ENCODE results near the gene IL1A. TPM values are rescaled to one million over a fixed set of nuclear protein-coding genes. Genes with fewer than 3 reads are reported as not detected.

The IL1A gene
- total RNA-seq, 2 donors from 2014 or later, result 0.73 to 1.0 TPM

DNA sequence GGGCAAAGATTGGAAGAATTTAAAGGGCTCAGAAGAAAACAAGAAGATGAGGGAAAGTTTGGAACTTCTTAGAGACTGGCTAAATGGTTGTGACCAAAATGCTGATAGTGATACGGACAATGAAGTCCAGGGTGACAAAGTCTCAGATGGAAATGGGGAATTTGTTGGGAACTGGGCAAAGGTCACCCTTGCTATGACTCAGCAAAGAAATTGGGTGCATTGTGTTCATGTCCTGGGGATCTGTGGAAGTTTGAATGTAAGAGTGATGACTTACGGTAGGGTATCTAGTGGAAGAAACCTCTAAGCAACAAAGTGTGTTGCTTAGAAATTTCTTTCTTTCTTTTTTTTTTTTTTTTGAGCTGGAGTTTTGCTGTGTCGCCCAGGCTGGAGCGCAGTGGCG lies 6.0 kb upstream of the IL1A start:
- peaks cover 12% of the 10 kb centered on the region for H3K4me1 Mint-ChIP-seq

DNA sequence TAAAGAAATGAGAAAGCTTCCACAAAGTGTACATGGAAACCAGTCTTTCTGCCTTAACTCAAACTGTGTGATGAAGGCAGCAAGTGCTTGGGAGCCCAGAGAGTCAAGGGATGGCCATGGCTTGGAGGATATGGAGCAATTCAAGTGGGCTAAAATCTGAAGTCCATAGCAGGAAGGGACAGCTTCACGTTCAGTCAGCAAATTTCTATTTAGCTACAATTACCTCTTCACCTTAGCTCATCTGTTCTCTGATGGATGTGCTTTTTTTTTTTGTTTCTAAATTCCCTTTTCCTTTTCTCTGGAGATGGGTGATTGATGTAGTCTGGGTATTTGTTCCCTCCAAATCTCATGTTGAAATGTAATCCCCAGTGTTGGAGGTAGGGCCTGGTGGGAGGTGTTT lies 4.9 kb upstream of the IL1A start:
- no peak overlapping the region for H3K4me3 ChIP-seq (ENCODE audit: low read length)
- Mint-ChIP-seq H3K27ac (no peak overlapping the region), H3K9me3 (no peaks in the 10 kb centered on the region), H3K4me1 (peaks cover 21% of the 10 kb centered on the region), H3K27me3 (ENCODE audit: insufficient read depth) (no peaks in the 10 kb centered on the region), H3K4me3 (no peak overlapping the region), H3K36me3 (ENCODE audit: low read depth) (no peaks in the 10 kb centered on the region)
- no peaks in the 10 kb centered on the region for H3K36me3 ChIP-seq (ENCODE audit: control insufficient read depth, insufficient read depth, low read length)
- H3K9ac ChIP-seq (ENCODE audit: extremely low read depth, low read length, poor library complexity, severe bottlenecking), result no peak overlapping the region
- no peaks in the 10 kb centered on the region for H3K27me3 ChIP-seq (ENCODE audit: control insufficient read depth, insufficient read depth, low read length, poor library complexity, severe bottlenecking)
- no peaks in the 10 kb centered on the region for H3K9me3 ChIP-seq (ENCODE audit: control insufficient read depth, low read length)
- H3K4me1 ChIP-seq (ENCODE audit: control insufficient read depth, insufficient read depth, low read length), result peaks cover 4% of the 10 kb centered on the region
- no peak overlapping the region for H3K27ac ChIP-seq (ENCODE audit: low read depth, low read length)
- DNase-seq, result no peak
- 86 to 100% methylated on average over 1 of the region's 1 CpG for WGBS, 2 experiments (ENCODE audit: insufficient coverage in 1 of 2, insufficient read length in 1 of 2)
- TF ChIP-seq CTCF (conservative IDR thresholded peaks at IDR 0.05), result no peak

More for the DNA sequence above, 6.0 kb upstream of the IL1A start:
- H3K27ac Mint-ChIP-seq, result no peak overlapping the region
- TF ChIP-seq CTCF (conservative IDR thresholded peaks at IDR 0.05), result no peak
- Histone ChIP-seq H3K9me3 (ENCODE audit: control insufficient read depth, low read length) (no peaks in the 10 kb centered on the region), H3K27ac (ENCODE audit: low read depth, low read length) (no peak overlapping the region), H3K9ac (ENCODE audit: extremely low read depth, low read length, poor library complexity, severe bottlenecking) (no peak overlapping the region), H3K27me3 (ENCODE audit: control insufficient read depth, insufficient read depth, low read length, poor library complexity, severe bottlenecking) (no peaks in the 10 kb centered on the region), H3K4me1 (ENCODE audit: control insufficient read depth, insufficient read depth, low read length) (no peaks in the 10 kb centered on the region), H3K4me3 (ENCODE audit: low read length) (no peak overlapping the region), H3K36me3 (ENCODE audit: control insufficient read depth, insufficient read depth, low read length) (no peaks in the 10 kb centered on the region)
- H3K36me3 Mint-ChIP-seq (ENCODE audit: low read depth), result no peaks in the 10 kb centered on the region
- H3K27me3 Mint-ChIP-seq (ENCODE audit: insufficient read depth), result no peaks in the 10 kb centered on the region
- no peak for DNase-seq
- no peaks in the 10 kb centered on the region for H3K9me3 Mint-ChIP-seq
- H3K4me3 Mint-ChIP-seq, result no peak overlapping the region
- WGBS, 2 experiments (ENCODE audit: insufficient coverage in 1 of 2, insufficient read length in 1 of 2), result 88 to 100% methylated on average over 1 to 5 of the region's 5 CpGs

GRCh38 chr2:112788653-112789052 lies 4.4 kb upstream of the IL1A start:
- TF ChIP-seq CTCF (conservative IDR thresholded peaks at IDR 0.05), result no peak
- no peak overlapping the region for H3K27ac Mint-ChIP-seq
- Histone ChIP-seq H3K9ac (ENCODE audit: extremely low read depth, low read length, poor library complexity, severe bottlenecking) (no peak overlapping the region), H3K36me3 (ENCODE audit: control insufficient read depth, insufficient read depth, low read length) (no peaks in the 10 kb centered on the region), H3K27ac (ENCODE audit: low read depth, low read length) (no peak overlapping the region), H3K27me3 (ENCODE audit: control insufficient read depth, insufficient read depth, low read length, poor library complexity, severe bottlenecking) (no peaks in the 10 kb centered on the region), H3K4me1 (ENCODE audit: control insufficient read depth, insufficient read depth, low read length) (peaks cover 4% of the 10 kb centered on the region), H3K9me3 (ENCODE audit: control insufficient read depth, low read length) (no peaks in the 10 kb centered on the region), H3K4me3 (ENCODE audit: low read length) (no peak overlapping the region)
- H3K4me3 Mint-ChIP-seq, result no peak overlapping the region
- H3K9me3 Mint-ChIP-seq, result no peaks in the 10 kb centered on the region
- H3K27me3 Mint-ChIP-seq (ENCODE audit: insufficient read depth), result no peaks in the 10 kb centered on the region
- WGBS, 2 experiments (ENCODE audit: insufficient coverage in 1 of 2, insufficient read length in 1 of 2), result 77 to 95% methylated on average over 2 to 3 of the region's 3 CpGs
- H3K4me1 Mint-ChIP-seq, result peaks cover 26% of the 10 kb centered on the region
- no peaks in the 10 kb centered on the region for H3K36me3 Mint-ChIP-seq (ENCODE audit: low read depth)
- no peak for DNase-seq

Measured in endodermal cell (in vitro differentiated cells).